Mesendoderm (in vitro differentiated cells): Measurements from ENCODE around the gene SMYD1.

Source experiments
- DNase-seq: peaks from one replicate; pipeline ENCODE4 v3.0.0; 2013
- H2AK5ac ChIP-seq: 2 replicates; pipeline ENCODE4 v1.6.1; 2013; ENCODE audit warnings: low read length, inconsistent platforms
- H2BK120ac ChIP-seq: 2 replicates; pipeline ENCODE4 v1.6.1; 2013; ENCODE audit warnings: low read depth, mild to moderate bottlenecking, low read length, moderate library complexity, mixed read lengths
- H2BK15ac ChIP-seq: replicated peaks from 2 replicates; pipeline ENCODE4 v1.6.1; 2013; ENCODE audit warnings: low read depth, mild to moderate bottlenecking, moderate library complexity
- H2BK5ac ChIP-seq: 2 replicates; pipeline ENCODE4 v1.6.1; 2013; ENCODE audit warnings: low read length, inconsistent platforms
- H3K18ac ChIP-seq: 2 replicates; pipeline ENCODE4 v1.6.1; 2013; ENCODE audit warnings: mild to moderate bottlenecking, low read length, mixed read lengths
- H3K23ac ChIP-seq: one replicate; pipeline ENCODE4 v1.6.1; 2013; ENCODE audit warnings: low read length
- H3K27ac ChIP-seq: 2 replicates; pipeline ENCODE4 v1.5.1; 2013; ENCODE audit warnings: low read depth, mild to moderate bottlenecking, inconsistent platforms, low read length, moderate library complexity
- H3K27me3 ChIP-seq: 2 replicates; pipeline ENCODE4 v1.6.1; 2013; ENCODE audit warnings: low read length, control low read depth, mild to moderate bottlenecking, inconsistent platforms; ENCODE audit not compliant: insufficient read depth, poor library complexity
- H3K36me3 ChIP-seq: 2 replicates; pipeline ENCODE4 v1.6.1; 2013; ENCODE audit warnings: low read length, inconsistent platforms; ENCODE audit not compliant: control insufficient read depth, insufficient read depth
- H3K4ac ChIP-seq: one replicate; pipeline ENCODE4 v1.6.1; 2013; ENCODE audit warnings: low read depth, mild to moderate bottlenecking, low read length, moderate library complexity
- H3K4me1 ChIP-seq: 2 replicates; pipeline ENCODE4 v1.6.1; 2013; ENCODE audit warnings: low read depth, low read length, inconsistent platforms; ENCODE audit not compliant: control insufficient read depth
- H3K4me2 ChIP-seq: 2 replicates; pipeline ENCODE4 v1.6.1; 2013; ENCODE audit warnings: low read length
- H3K4me3 ChIP-seq: 2 replicates; pipeline ENCODE4 v1.5.1; 2013; ENCODE audit warnings: mild to moderate bottlenecking, low read length
- H3K56ac ChIP-seq: one replicate; pipeline ENCODE4 v1.6.1; 2013; ENCODE audit warnings: low read length
- H3K79me1 ChIP-seq: 2 replicates; pipeline ENCODE4 v1.6.1; 2013; ENCODE audit warnings: low read length, inconsistent platforms
- H3K79me2 ChIP-seq: 2 replicates; pipeline ENCODE4 v1.6.1; 2013; ENCODE audit warnings: mild to moderate bottlenecking, low read length; ENCODE audit not compliant: control insufficient read depth, insufficient read depth
- H3K9ac ChIP-seq: 2 replicates; pipeline ENCODE4 v1.6.1; 2013; ENCODE audit warnings: low read length, inconsistent platforms
- H4K5ac ChIP-seq: one replicate; pipeline ENCODE4 v1.6.1; 2013; ENCODE audit warnings: low read length
- H4K8ac ChIP-seq: one replicate; pipeline ENCODE4 v1.6.1; 2013; ENCODE audit warnings: low read depth, mild to moderate bottlenecking, control low read depth, low read length, moderate library complexity
- WGBS: extraction: QIAGEN DNeasy Blood & Tissue Kit; methylation state at CpG from one replicate; pipeline ENCODE4 v1.1.7; 2013; ENCODE audit warnings: low lambda C conversion rate, missing lambda C conversion rate; ENCODE audit not compliant: insufficient coverage; ENCODE audit errors: extremely low coverage; 5-methylcytosine and 5-hydroxymethylcytosine counted together

The SMYD1 gene

GRCh38 chr2:88085602-88086001 lies 18.0 kb downstream of the SMYD1 start:
- no peaks in the 10 kb centered on the region for H3K79me1 ChIP-seq
- H3K27me3 ChIP-seq: no peaks in the 10 kb centered on the region
- H3K56ac ChIP-seq: no peak overlapping the region
- H3K79me2 ChIP-seq: no peaks in the 10 kb centered on the region
- no peak for DNase-seq
- H3K4ac ChIP-seq: no peak overlapping the region
- H3K23ac ChIP-seq: no peak overlapping the region
- H3K27ac ChIP-seq: no peak overlapping the region
- H2BK15ac ChIP-seq: no peak overlapping the region
- no CpG with 5 or more reads among the region's 5 CpGs for WGBS
- no peak overlapping the region for H2AK5ac ChIP-seq
- no peak overlapping the region for H4K5ac ChIP-seq
- H2BK5ac ChIP-seq: no peak overlapping the region
- no peak overlapping the region for H2BK120ac ChIP-seq
- no peak overlapping the region for H3K4me3 ChIP-seq
- H3K4me2 ChIP-seq: no peak overlapping the region
- no peak overlapping the region for H4K8ac ChIP-seq
- H3K4me1 ChIP-seq: no peaks in the 10 kb centered on the region
- no peaks in the 10 kb centered on the region for H3K36me3 ChIP-seq
- H3K9ac ChIP-seq: no peak overlapping the region
- no peak overlapping the region for H3K18ac ChIP-seq

GRCh38 chr2:88086401-88086800 lies 18.8 kb downstream of the SMYD1 start:
- Histone ChIP-seq H2AK5ac (no peak overlapping the region), H3K27ac (no peak overlapping the region), H3K4ac (no peak overlapping the region), H4K5ac (no peak overlapping the region), H3K79me1 (no peaks in the 10 kb centered on the region), H2BK5ac (no peak overlapping the region), H3K27me3 (no peaks in the 10 kb centered on the region), H3K4me1 (no peaks in the 10 kb centered on the region), H3K23ac (no peak overlapping the region), H2BK120ac (no peak overlapping the region), H3K4me3 (no peak overlapping the region), H4K8ac (no peak overlapping the region), H2BK15ac (no peak overlapping the region), H3K56ac (no peak overlapping the region), H3K4me2 (no peak overlapping the region), H3K36me3 (no peaks in the 10 kb centered on the region), H3K79me2 (no peaks in the 10 kb centered on the region), H3K9ac (no peak overlapping the region), H3K18ac (no peak overlapping the region)
- no peak for DNase-seq
- no CpG with 5 or more reads among the region's 9 CpGs for WGBS

DNA sequence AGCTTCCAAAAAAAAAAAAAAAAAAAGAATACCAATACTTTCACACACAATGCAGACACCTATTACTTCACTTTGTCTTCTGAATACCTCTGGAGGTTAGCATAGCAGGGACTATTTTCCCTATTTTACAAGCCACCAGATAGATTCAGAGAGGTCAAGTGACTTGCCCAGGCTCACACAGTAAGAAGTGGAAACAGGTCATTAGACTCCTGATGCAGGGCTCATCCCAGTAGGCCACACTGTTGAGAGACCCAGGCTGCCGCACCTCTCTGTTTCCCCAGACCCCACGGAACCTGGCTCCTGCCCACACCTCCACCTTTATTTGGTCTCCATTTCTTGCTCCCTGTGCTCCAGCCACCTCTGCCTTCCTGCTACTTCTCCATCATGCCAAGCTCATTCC lies 19.4 kb downstream of the SMYD1 start:
- Histone ChIP-seq H3K36me3 (no peaks in the 10 kb centered on the region), H3K79me1 (no peaks in the 10 kb centered on the region), H2BK120ac (no peak overlapping the region), H2BK5ac (no peak overlapping the region), H3K4me1 (no peaks in the 10 kb centered on the region), H3K4ac (no peak overlapping the region), H3K23ac (no peak overlapping the region), H3K27ac (no peak overlapping the region), H3K27me3 (no peaks in the 10 kb centered on the region), H3K79me2 (no peaks in the 10 kb centered on the region), H3K4me2 (no peak overlapping the region), H2AK5ac (no peak overlapping the region), H3K4me3 (no peak overlapping the region), H3K56ac (no peak overlapping the region), H2BK15ac (no peak overlapping the region), H3K18ac (no peak overlapping the region), H4K8ac (no peak overlapping the region), H4K5ac (no peak overlapping the region), H3K9ac (no peak overlapping the region)
- no peak for DNase-seq
- no CpG with 5 or more reads among the region's 2 CpGs for WGBS

DNA sequence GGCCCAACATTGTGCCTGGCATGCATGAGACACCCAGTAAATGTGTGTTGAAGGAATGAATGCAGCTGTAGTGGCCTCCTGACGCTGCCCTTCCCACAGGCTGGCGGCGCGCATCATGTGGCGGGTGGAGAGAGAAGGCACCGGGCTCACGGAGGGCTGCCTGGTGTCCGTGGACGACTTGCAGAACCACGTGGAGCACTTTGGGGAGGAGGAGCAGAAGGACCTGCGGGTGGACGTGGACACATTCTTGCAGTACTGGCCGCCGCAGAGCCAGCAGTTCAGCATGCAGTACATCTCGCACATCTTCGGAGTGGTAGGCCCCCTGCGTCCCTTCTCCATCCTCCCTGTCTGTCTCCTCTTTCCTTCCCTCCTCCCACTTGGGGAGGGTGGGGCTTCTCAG lies 20.1 kb downstream of the SMYD1 start:
- Histone ChIP-seq H3K4ac (no peak overlapping the region), H3K9ac (no peak overlapping the region), H4K8ac (no peak overlapping the region), H2BK15ac (no peak overlapping the region), H3K27ac (no peak overlapping the region), H3K4me2 (no peak overlapping the region), H3K23ac (no peak overlapping the region), H2BK5ac (no peak overlapping the region), H3K36me3 (no peaks in the 10 kb centered on the region), H3K18ac (no peak overlapping the region), H3K79me2 (no peaks in the 10 kb centered on the region), H2AK5ac (no peak overlapping the region), H3K79me1 (no peaks in the 10 kb centered on the region), H3K4me1 (no peaks in the 10 kb centered on the region), H4K5ac (no peak overlapping the region), H3K27me3 (no peaks in the 10 kb centered on the region), H2BK120ac (no peak overlapping the region), H3K56ac (no peak overlapping the region), H3K4me3 (no peak overlapping the region)
- no CpG with 5 or more reads among the region's 17 CpGs for WGBS
- DNase-seq: no peak

- no peak for DNase-seq
- H3K27me3 ChIP-seq: no peaks in the 10 kb centered on the region
- H3K27ac ChIP-seq: no peak overlapping the region
- no peak overlapping the region for H4K5ac ChIP-seq
- no peak overlapping the region for H3K56ac ChIP-seq
- H3K9ac ChIP-seq: no peak overlapping the region
- H3K4me3 ChIP-seq: no peak overlapping the region
- H3K4me1 ChIP-seq: no peaks in the 10 kb centered on the region
- no peak overlapping the region for H4K8ac ChIP-seq
- no peak overlapping the region for H2BK5ac ChIP-seq
- H3K23ac ChIP-seq: no peak overlapping the region
- no peak overlapping the region for H3K4ac ChIP-seq
- no peak overlapping the region for H3K4me2 ChIP-seq
- no peaks in the 10 kb centered on the region for H3K36me3 ChIP-seq
- H2AK5ac ChIP-seq: no peak overlapping the region
- H3K79me2 ChIP-seq: no peaks in the 10 kb centered on the region
- no CpG with 5 or more reads among the region's 2 CpGs for WGBS
- H2BK120ac ChIP-seq: no peak overlapping the region
- H2BK15ac ChIP-seq: no peak overlapping the region
- no peak overlapping the region for H3K18ac ChIP-seq
- no peaks in the 10 kb centered on the region for H3K79me1 ChIP-seq
Measured at GRCh38 chr2:88088999-88089398, 21.4 kb downstream of the SMYD1 start.

DNA sequence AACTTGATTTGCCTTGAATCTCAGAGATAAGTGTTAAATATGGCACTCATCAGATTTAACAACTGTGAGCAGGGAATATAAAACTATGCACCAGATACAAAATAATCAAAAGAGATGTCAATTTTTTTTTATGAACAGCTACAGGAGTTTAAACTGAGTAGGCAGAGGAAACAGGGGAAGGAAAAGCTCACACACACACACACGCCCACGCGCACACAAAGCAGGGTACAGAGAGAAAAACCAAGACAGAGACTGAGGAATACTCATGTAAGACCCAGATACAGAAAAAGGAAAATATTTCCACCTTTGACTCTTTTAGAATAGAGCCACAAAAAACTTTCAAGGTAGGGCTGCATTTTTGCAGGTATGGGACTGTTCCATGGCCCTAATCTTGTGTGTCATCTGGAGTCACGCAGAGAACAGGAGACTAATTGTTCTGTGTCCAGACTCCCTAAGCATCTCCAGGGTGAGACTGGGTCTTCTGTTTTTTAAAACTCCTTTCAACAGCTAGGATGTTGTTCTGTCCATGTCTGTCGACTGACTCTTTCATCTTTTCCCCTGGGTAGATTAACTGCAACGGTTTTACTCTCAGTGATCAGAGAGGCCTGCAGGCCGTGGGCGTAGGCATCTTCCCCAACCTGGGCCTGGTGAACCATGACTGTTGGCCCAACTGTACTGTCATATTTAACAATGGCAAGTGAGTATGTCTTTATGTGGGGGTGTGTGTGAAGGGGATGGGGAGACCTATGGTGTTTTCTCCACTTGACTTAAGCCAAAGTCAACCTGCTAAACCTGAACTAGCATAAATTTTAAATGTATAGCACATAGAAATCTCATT lies 23.0 kb downstream of the SMYD1 start:
- Histone ChIP-seq H3K79me1 (no peaks in the 10 kb centered on the region), H3K27ac (no peak overlapping the region), H4K8ac (no peak overlapping the region), H3K4me3 (no peak overlapping the region), H3K56ac (no peak overlapping the region), H3K4me2 (no peak overlapping the region), H2BK120ac (no peak overlapping the region), H2BK15ac (no peak overlapping the region), H3K4me1 (no peaks in the 10 kb centered on the region), H3K18ac (no peak overlapping the region), H3K9ac (no peak overlapping the region), H3K36me3 (no peaks in the 10 kb centered on the region), H3K27me3 (no peaks in the 10 kb centered on the region), H3K79me2 (no peaks in the 10 kb centered on the region), H4K5ac (no peak overlapping the region), H2BK5ac (no peak overlapping the region), H3K23ac (no peak overlapping the region), H3K4ac (no peak overlapping the region), H2AK5ac (no peak overlapping the region)
- WGBS: no CpG with 5 or more reads among the region's 8 CpGs
- DNase-seq: no peak
